CD4-positive, CD25-positive, alpha-beta regulatory T cell (primary cell): Measurements from ENCODE around the gene FAM181B. TPM values are rescaled to one million over a fixed set of nuclear protein-coding genes. Genes with fewer than 3 reads are reported as not detected.

Experiments
- ATAC-seq, 2 donors: fragments of 150-1000 bp; cut with Tn5 transposase; one replicate each; pipeline ENCODE4 v1.10.0; 2021; ENCODE audit warnings: low read depth in 2 of 2, moderate number of reproducible peaks in 2 of 2, moderate library complexity in 1 of 2
- DNase-seq, 3 donors: peaks; one replicate each; pipeline versions ENCODE4 v3.0.0 to v3.0.0-alpha.2; 2012 to 2022; ENCODE audit warnings: mixed read lengths in 1 of 3
- H3K27ac ChIP-seq: one replicate; pipeline ENCODE4 v1.7.0; 2013; ENCODE audit warnings: mild to moderate bottlenecking, low read length; ENCODE audit not compliant: insufficient read depth, poor library complexity, severe bottlenecking
- H3K27me3 ChIP-seq: one replicate; pipeline ENCODE4 v1.7.0; 2013; ENCODE audit warnings: low read length; ENCODE audit not compliant: control insufficient read depth, insufficient read depth
- H3K36me3 ChIP-seq: one replicate; pipeline ENCODE4 v1.7.0; 2013; ENCODE audit warnings: mild to moderate bottlenecking, low read length, moderate library complexity; ENCODE audit not compliant: control insufficient read depth, insufficient read depth
- H3K4me1 ChIP-seq: 2 replicates; pipeline ENCODE4 v1.7.0; 2013; ENCODE audit warnings: mild to moderate bottlenecking, low read length; ENCODE audit not compliant: insufficient read depth, control insufficient read depth, poor library complexity, severe bottlenecking
- H3K4me3 ChIP-seq: one replicate; pipeline ENCODE4 v1.7.0; 2013; ENCODE audit warnings: low read depth, mild to moderate bottlenecking, low read length, moderate library complexity
- H3K9me3 ChIP-seq, 2 experiments: 1 replicate in 1 of 2; 2 replicates in 1 of 2; pipeline ENCODE4 v1.7.0; 2013; ENCODE audit warnings: low read length in 2 of 2, mild to moderate bottlenecking in 1 of 2, moderate library complexity in 1 of 2; ENCODE audit not compliant: control insufficient read depth in 2 of 2
- H3K27ac Mint-ChIP-seq, 3 donors: one replicate each; pipeline ENCODE4 v1.8.0; 2020 to 2022; ENCODE audit warnings: mild to moderate bottlenecking in 3 of 3, mixed read lengths in 3 of 3, moderate library complexity in 2 of 3
- H3K27me3 Mint-ChIP-seq: one replicate; pipeline ENCODE4 v1.8.0; 2022; ENCODE audit warnings: mild to moderate bottlenecking, mixed read lengths
- H3K36me3 Mint-ChIP-seq: one replicate; pipeline ENCODE4 v1.8.0; 2020; ENCODE audit warnings: mixed read lengths
- H3K4me1 Mint-ChIP-seq, 4 donors: one replicate each; pipeline ENCODE4 v1.8.0; 2020 to 2022; ENCODE audit warnings: mixed read lengths in 4 of 4, mild to moderate bottlenecking in 1 of 4
- H3K4me3 Mint-ChIP-seq, 4 donors: one replicate each; pipeline ENCODE4 v1.8.0; 2020 to 2022; ENCODE audit warnings: mild to moderate bottlenecking in 4 of 4, mixed read lengths in 4 of 4, moderate library complexity in 3 of 4
- H3K9me3 Mint-ChIP-seq, 7 donors: one replicate each; pipeline ENCODE4 v1.8.0; 2020 to 2022; ENCODE audit warnings: mixed read lengths in 7 of 7, mild to moderate bottlenecking in 3 of 7, moderate library complexity in 2 of 7
- polyA plus RNA-seq, 4 donors: library from polyadenylated mRNA; unstranded; fragments of 300-500 nt; fragmentation: Illumina TruSeq; gene quantifications; one replicate each; pipeline ENCODE4 v1.2.3, GENCODE V29; 2021
- total RNA-seq: library from RNA; stranded (reverse); gene quantifications from one replicate; pipeline ENCODE4 v1.2.3, GENCODE V29; 2022

The FAM181B gene
- total and polyA plus RNA-seq, 5 donors from 2014 or later, result not detected

DNA sequence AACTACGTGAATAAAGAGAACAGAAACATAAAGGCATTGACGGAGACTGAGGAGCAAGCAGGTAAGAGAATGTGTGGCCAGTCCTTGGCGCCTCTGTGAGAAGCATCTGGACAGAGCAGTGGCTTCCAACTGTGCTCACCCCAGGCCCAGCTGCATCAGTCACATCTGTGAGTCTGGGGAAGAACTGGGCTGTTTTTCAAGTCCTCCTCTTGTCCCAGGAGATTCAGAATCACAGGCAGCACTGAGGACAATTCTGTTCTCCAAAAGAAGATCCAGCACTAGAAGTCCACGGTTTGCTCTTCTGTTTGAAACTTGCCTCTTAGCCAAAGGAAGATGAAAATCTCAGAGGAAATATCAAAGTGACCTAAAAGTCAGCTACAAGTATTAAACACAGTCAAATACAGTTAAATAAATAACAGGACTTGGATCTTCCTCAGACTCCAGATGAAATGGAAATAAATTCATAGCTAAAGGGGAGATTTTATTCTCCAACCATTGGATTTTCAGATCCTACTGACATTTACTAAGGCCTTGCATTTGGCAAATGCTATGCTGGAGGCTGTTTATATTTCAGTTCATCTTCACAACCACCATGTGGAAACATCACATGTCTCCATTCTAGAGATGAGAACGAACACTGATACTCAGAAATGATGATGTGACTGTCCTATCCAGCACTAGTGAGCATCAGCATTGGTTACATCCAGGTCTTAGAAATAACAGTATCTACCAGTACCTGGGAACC, 14.1 kb downstream of the FAM181B start:
- H3K36me3 Mint-ChIP-seq, result no peaks in the 10 kb centered on the region
- Histone ChIP-seq H3K27ac (no peak overlapping the region), H3K4me3 (no peak overlapping the region), H3K27me3 (no peaks in the 10 kb centered on the region), H3K9me3 (no peaks in the 10 kb centered on the region), H3K4me1 (no peaks in the 10 kb centered on the region), H3K36me3 (no peaks in the 10 kb centered on the region)
- H3K27me3 Mint-ChIP-seq, result peaks cover 7% of the 10 kb centered on the region
- no peaks in the 10 kb centered on the region for H3K9me3 Mint-ChIP-seq
- DNase-seq (no peak), ATAC-seq (no peak)
- H3K4me3 Mint-ChIP-seq, result no peak overlapping the region
- H3K4me1 Mint-ChIP-seq, result peaks cover 0 to 3% (median 0%) of the 10 kb centered on the region in 4 donors
- no peak overlapping the region for H3K27ac Mint-ChIP-seq

DNA sequence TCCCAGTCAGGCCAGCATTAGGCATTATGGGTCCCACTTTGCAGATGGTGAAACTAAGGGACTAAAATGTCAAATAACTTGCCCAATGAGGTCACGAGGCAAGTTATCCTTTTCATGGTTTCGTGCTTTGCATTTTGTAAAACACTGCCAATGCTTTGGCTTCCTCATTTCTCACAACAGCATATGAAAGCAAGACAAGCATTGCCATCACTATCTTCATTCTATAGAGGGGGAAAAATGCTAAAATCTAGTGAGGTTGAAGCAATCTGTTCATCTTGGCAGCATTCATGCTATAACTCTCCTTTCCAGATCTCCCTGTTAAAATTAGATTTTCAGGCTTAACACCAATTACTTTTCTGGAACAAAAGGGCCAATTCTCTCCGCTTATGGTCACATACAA, 14.8 kb downstream of the FAM181B start:
- ATAC-seq (no peak), DNase-seq (no peak)
- Histone ChIP-seq H3K4me1 (no peaks in the 10 kb centered on the region), H3K27ac (no peak overlapping the region), H3K27me3 (no peaks in the 10 kb centered on the region), H3K4me3 (no peak overlapping the region), H3K36me3 (no peaks in the 10 kb centered on the region), H3K9me3 (no peaks in the 10 kb centered on the region)
- peaks cover 0 to 3% (median 0%) of the 10 kb centered on the region in 4 donors for H3K4me1 Mint-ChIP-seq
- no peak overlapping the region for H3K4me3 Mint-ChIP-seq
- H3K36me3 Mint-ChIP-seq, result no peaks in the 10 kb centered on the region
- no peaks in the 10 kb centered on the region for H3K9me3 Mint-ChIP-seq
- peaks cover 7% of the 10 kb centered on the region for H3K27me3 Mint-ChIP-seq
- no peak overlapping the region for H3K27ac Mint-ChIP-seq

DNA sequence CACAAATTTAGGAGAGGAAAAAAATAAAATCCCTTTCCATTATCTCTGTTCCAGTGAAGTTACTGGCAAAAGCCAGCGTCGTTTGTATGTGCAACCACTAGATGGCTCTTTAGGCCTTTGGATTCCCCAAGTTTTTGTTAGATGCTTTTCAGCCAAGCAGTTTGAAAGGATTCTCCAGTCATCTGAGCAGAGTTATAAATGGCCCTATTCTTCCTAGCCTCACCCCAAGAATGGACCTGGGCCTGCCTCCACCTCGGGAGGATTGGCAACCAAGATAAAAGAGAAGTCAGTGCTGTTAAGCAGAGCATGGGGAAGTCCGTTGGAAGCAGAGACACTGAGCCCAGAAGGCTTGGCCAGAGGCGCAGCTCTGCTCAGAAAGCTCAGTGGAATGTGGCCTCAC, 15.4 kb downstream of the FAM181B start:
- Histone ChIP-seq H3K27ac (no peak overlapping the region), H3K9me3 (no peaks in the 10 kb centered on the region), H3K27me3 (no peaks in the 10 kb centered on the region), H3K36me3 (no peaks in the 10 kb centered on the region), H3K4me3 (no peak overlapping the region), H3K4me1 (no peaks in the 10 kb centered on the region)
- no peaks in the 10 kb centered on the region for H3K36me3 Mint-ChIP-seq
- H3K4me1 Mint-ChIP-seq, result peaks cover 0 to 3% (median 0%) of the 10 kb centered on the region in 4 donors
- no peak for ATAC-seq
- peaks cover 7% of the 10 kb centered on the region for H3K27me3 Mint-ChIP-seq
- H3K4me3 Mint-ChIP-seq, result no peak overlapping the region
- DNase-seq, result peak in 1 of 3 donors; percentile 20
- H3K27ac Mint-ChIP-seq, result no peak overlapping the region
- H3K9me3 Mint-ChIP-seq, result no peaks in the 10 kb centered on the region

DNA sequence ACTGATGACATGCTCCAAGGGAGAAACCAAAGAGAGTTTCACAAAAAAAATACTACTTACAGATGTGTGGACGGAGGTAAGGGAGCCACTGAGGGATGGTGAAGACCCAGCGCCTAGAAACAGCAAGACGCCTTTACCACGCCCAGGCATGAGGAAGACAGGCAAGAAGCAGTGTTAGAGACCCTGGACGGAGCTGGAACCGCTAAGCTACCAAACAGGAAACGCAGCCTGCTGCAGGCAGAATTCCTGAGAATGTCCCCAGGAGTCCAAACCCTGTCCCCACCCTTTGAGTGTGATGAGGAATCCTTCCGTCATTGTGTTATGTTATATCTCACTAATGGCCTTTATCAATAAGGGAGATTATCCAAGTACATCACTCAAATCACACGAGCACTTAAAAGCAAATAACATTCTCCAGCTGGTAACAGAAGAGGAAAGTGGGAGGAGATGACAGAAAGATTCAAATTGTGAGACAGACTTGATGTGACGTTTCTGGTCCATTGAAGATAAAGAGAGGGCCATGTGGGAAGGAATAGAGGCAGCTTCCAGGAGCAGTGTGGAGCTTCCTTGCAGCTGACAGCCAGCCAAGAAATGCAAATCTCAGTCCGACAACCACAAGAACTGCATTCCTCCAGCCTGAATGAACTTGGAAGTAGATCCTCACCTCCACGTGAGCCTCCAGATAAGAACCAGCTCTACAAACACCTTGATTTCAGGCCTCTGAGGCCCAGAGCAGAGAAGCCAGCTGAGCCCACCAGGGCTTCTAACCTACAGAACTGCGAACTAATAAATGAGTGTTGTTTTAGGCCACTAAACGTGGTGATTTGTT, 19.1 kb downstream of the FAM181B start:
- no peak overlapping the region for H3K4me3 Mint-ChIP-seq
- H3K4me1 Mint-ChIP-seq, result peaks cover 0 to 3% (median 0%) of the 10 kb centered on the region in 4 donors
- H3K4me1 ChIP-seq, result no peaks in the 10 kb centered on the region
- no peak overlapping the region for H3K27ac Mint-ChIP-seq
- DNase-seq, result no peak
- no peaks in the 10 kb centered on the region for H3K36me3 ChIP-seq
- H3K9me3 ChIP-seq, result no peaks in the 10 kb centered on the region
- no peaks in the 10 kb centered on the region for H3K9me3 Mint-ChIP-seq
- no peaks in the 10 kb centered on the region for H3K36me3 Mint-ChIP-seq
- no peak overlapping the region for H3K4me3 ChIP-seq
- H3K27me3 Mint-ChIP-seq, result no peaks in the 10 kb centered on the region
- no peak for ATAC-seq
- no peak overlapping the region for H3K27ac ChIP-seq
- no peaks in the 10 kb centered on the region for H3K27me3 ChIP-seq

DNA sequence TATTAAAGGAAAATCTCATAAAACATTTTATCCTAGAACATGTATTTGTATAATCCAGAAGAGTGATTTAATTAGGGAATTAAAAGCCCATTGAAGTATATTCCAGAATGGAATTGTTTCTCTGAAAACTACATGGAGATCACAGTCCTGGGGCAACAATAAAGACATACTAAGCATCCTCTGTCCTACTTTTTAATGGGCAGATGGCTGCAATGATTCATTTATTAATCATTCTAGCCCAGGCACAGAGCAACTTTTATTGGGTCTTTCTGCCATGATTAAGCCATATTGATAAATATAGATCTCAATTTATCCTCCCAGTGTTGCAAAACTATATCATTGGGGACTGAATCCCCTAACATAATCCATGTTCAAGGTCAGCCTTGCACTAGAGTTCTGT, 22.0 kb downstream of the FAM181B start:
- no peaks in the 10 kb centered on the region for H3K27me3 ChIP-seq
- H3K27ac ChIP-seq, result no peak overlapping the region
- H3K27ac Mint-ChIP-seq, result no peak overlapping the region
- H3K36me3 ChIP-seq, result no peaks in the 10 kb centered on the region
- peaks cover 13% of the 10 kb centered on the region for H3K27me3 Mint-ChIP-seq
- no peak for DNase-seq
- ATAC-seq, result no peak
- H3K4me3 ChIP-seq, result no peak overlapping the region
- no peaks in the 10 kb centered on the region for H3K4me1 Mint-ChIP-seq
- H3K9me3 Mint-ChIP-seq, result no peaks in the 10 kb centered on the region
- no peak overlapping the region for H3K4me3 Mint-ChIP-seq
- no peaks in the 10 kb centered on the region for H3K4me1 ChIP-seq
- H3K9me3 ChIP-seq, result no peaks in the 10 kb centered on the region
- no peaks in the 10 kb centered on the region for H3K36me3 Mint-ChIP-seq

DNA sequence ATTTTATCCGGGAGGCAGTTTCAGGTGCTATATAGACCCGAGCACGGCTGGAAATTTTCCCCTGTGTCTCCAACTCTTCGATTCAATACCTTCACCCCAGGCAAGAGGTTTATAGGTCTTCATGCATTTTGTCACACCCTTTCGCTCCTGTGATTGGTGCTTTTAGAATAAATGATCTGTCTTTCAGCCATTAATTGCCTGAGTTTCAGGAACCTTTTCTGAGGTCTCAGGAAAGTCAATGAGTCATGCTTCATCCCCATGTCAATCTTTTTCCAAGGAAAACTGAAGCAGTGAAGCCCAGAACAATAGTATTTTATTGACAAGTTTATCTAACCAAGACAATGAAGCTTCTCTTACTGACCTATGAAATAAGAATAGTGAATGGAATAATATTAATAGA, 29.9 kb downstream of the FAM181B start:
- H3K27ac Mint-ChIP-seq, result no peak overlapping the region
- Histone ChIP-seq H3K4me3 (no peak overlapping the region), H3K27me3 (no peaks in the 10 kb centered on the region), H3K36me3 (no peaks in the 10 kb centered on the region), H3K4me1 (no peaks in the 10 kb centered on the region), H3K9me3 (no peaks in the 10 kb centered on the region), H3K27ac (no peak overlapping the region)
- no peaks in the 10 kb centered on the region for H3K4me1 Mint-ChIP-seq
- peaks cover 6% of the 10 kb centered on the region for H3K27me3 Mint-ChIP-seq
- H3K36me3 Mint-ChIP-seq, result no peaks in the 10 kb centered on the region
- ATAC-seq (no peak), DNase-seq (no peak)
- no peaks in the 10 kb centered on the region for H3K9me3 Mint-ChIP-seq
- H3K4me3 Mint-ChIP-seq, result no peak overlapping the region

DNA sequence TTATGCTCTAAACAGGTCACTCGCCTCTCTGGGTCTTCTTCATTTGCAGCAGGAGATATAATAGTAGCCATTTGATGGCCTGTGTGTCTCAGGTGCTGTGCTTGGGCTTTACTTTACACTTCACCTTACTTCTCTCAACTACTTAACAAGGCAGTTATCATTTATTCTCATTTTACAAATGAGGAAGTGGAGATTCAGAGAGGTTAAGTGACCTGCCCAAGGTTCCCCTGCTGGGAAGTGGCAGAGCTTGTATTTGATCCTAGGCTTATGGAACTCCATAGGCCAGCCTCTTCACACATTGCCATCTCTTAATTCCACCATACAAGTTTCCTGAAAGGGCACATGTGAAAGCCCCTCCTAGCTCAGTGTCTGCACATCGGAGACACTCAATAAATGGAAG, 30.4 kb downstream of the FAM181B start:
- Mint-ChIP-seq H3K9me3 (no peaks in the 10 kb centered on the region), H3K4me3 (no peak overlapping the region), H3K36me3 (no peaks in the 10 kb centered on the region), H3K4me1 (no peaks in the 10 kb centered on the region), H3K27me3 (peaks cover 5% of the 10 kb centered on the region), H3K27ac (no peak overlapping the region)
- Histone ChIP-seq H3K4me3 (no peak overlapping the region), H3K36me3 (no peaks in the 10 kb centered on the region), H3K27me3 (no peaks in the 10 kb centered on the region), H3K9me3 (no peaks in the 10 kb centered on the region), H3K27ac (no peak overlapping the region), H3K4me1 (no peaks in the 10 kb centered on the region)
- DNase-seq, result no peak
- no peak for ATAC-seq
